OCI-LY7 (cell line): ENCODE results near the gene GOLGA7B.

Source experiments
- CTCF ChIP-seq: fragments of 200-600 bp; sonication (generic); conservative IDR thresholded peaks from 2 replicates; pipeline ENCODE4 v1.5.1; 2014; ENCODE audit warnings: mild to moderate bottlenecking, antibody characterized with exemption, low read length, moderate library complexity, mixed read lengths
- EZH2phosphoT487 ChIP-seq: fragments of 200-600 bp; sonication (generic); IDR thresholded peaks from 2 replicates; pipeline ENCODE4 v1.6.1; 2018; ENCODE audit warnings: low read depth, borderline replicate concordance, mild to moderate bottlenecking, mixed run types, antibody characterized with exemption, low read length, moderate library complexity, mixed read lengths

DNA sequence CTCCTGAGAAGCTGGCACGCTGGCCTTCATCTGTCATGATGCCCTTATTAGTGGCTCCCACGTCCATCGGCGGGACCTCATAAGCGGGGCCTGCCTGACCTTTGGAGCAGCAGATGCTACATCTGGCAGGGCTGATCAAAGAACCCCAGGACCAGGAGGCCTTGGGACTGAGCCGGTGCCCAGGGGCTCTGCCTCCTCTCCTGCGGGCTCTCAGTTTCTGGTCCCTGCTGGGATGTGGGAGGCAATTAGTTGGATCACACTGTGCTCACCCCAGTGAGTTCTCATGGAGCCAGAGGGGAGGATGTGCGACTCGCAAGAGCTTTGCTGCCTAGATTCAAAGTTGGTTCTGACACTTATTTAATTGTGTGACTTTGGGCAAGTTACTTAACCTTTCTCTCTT is 49.2 kb upstream of the GOLGA7B start:
- TF ChIP-seq CTCF (no peak), EZH2phosphoT487 (no peak)
